Kidney epithelial cell (primary cell): ENCODE measurements around the gene PC. TPM values are rescaled to one million over a fixed set of nuclear protein-coding genes. Genes with fewer than 3 reads are reported as not detected.

ENCODE experiments used
- DNase-seq: peaks from one replicate; pipeline ENCODE4 v3.0.0-alpha.2; 2010; ENCODE audit warnings: low read depth
- H3K27me3 ChIP-seq: 2 replicates; pipeline ENCODE4 v1.6.0; 2011; ENCODE audit warnings: low read length; ENCODE audit not compliant: control insufficient read depth, insufficient read depth
- H3K36me3 ChIP-seq: 2 replicates; pipeline ENCODE4 v1.5.1; 2011; ENCODE audit warnings: low read length; ENCODE audit not compliant: control insufficient read depth, insufficient read depth
- H3K4me3 ChIP-seq: 2 replicates; pipeline ENCODE4 v1.5.1; 2011; ENCODE audit warnings: low read depth, mild to moderate bottlenecking, control low read depth, low read length
- CTCF ChIP-seq: IDR thresholded peaks from 2 replicates; pipeline ENCODE4 v1.5.1; 2011; ENCODE audit warnings: mild to moderate bottlenecking, moderate library complexity, low read length, control low read depth, inconsistent platforms; ENCODE audit not compliant: insufficient read depth, poor library complexity, severe bottlenecking
- total RNA-seq: library from RNA; depleted of rRNA; stranded (reverse); fragments of >200 nt; gene quantifications from 2 replicates; pipeline ENCODE4 v1.2.3, GENCODE V29; 2015

Gene PC
- total RNA-seq, 1 donor from 2014 or later: 10.1 TPM

- no peak overlapping the region for H3K4me3 ChIP-seq
- H3K27me3 ChIP-seq: no peaks in the 10 kb centered on the region
- no peaks in the 10 kb centered on the region for H3K36me3 ChIP-seq
- no peak for TF ChIP-seq CTCF
- no peak for DNase-seq
Measured at GRCh38 chr11:66909181-66909580, 49.0 kb downstream of the PC start.

GRCh38 chr11:66907751-66908630 lies 50.2 kb downstream of the PC start:
- Histone ChIP-seq H3K36me3 (no peaks in the 10 kb centered on the region), H3K4me3 (no peak overlapping the region), H3K27me3 (no peaks in the 10 kb centered on the region)
- no peak for TF ChIP-seq CTCF
- no peak for DNase-seq

- Histone ChIP-seq H3K4me3 (no peak overlapping the region), H3K36me3 (no peaks in the 10 kb centered on the region), H3K27me3 (no peaks in the 10 kb centered on the region)
- TF ChIP-seq CTCF: no peak
- DNase-seq: no peak
Measured at GRCh38 chr11:66906061-66906733, 52.0 kb downstream of the PC start.

- TF ChIP-seq CTCF: no peak
- no peak for DNase-seq
Measured at GRCh38 chr11:66905631-66906030, 52.6 kb downstream of the PC start.

GRCh38 chr11:66904981-66905521 lies 53.1 kb downstream of the PC start:
- DNase-seq: no peak
- TF ChIP-seq CTCF: no peak
- H3K27me3 ChIP-seq: no peaks in the 10 kb centered on the region
- no peaks in the 10 kb centered on the region for H3K36me3 ChIP-seq
- H3K4me3 ChIP-seq: no peak overlapping the region

More at GRCh38 chr11:66905631-66906030, 52.6 kb downstream of the PC start:
- no peaks in the 10 kb centered on the region for H3K36me3 ChIP-seq
- H3K27me3 ChIP-seq: no peaks in the 10 kb centered on the region
- H3K4me3 ChIP-seq: no peak overlapping the region
